K562 (cell line): ENCODE measurements around the gene CDCP1. TPM values are rescaled to one million over a fixed set of nuclear protein-coding genes. Genes with fewer than 3 reads are reported as not detected.

ENCODE experiments used
- BRCA1 ChIP-seq, 2 experiments: fragments of 450-650 bp in 1 of 2; sonication (generic) in 1 of 2; formaldehyde crosslinking in 1 of 2; IDR thresholded peaks; 2 replicates each; pipeline versions ENCODE4 v1.5.0 to v1.6.1; 2017 to 2020; ENCODE audit warnings: mild to moderate bottlenecking in 1 of 2, missing genetic modification reagents in 1 of 2
- CLOCK ChIP-seq: fragments of 250-450 bp; sonication (Bioruptor Pico); IDR thresholded peaks from 2 replicates; pipeline ENCODE4 v1.4.0; 2020; ENCODE audit warnings: mild to moderate bottlenecking, moderate library complexity, borderline replicate concordance
- GABPB2 ChIP-seq: fragments of 250-450 bp; sonication (Bioruptor Pico); conservative IDR thresholded peaks from 2 replicates; pipeline ENCODE4 v1.5.1; 2021; ENCODE audit warnings: mild to moderate bottlenecking
- MTA3 ChIP-seq: fragments of 450-650 bp; formaldehyde crosslinking; IDR thresholded peaks from 2 replicates; pipeline ENCODE4 v1.6.1; 2017; ENCODE audit warnings: mild to moderate bottlenecking, borderline replicate concordance
- REST ChIP-seq, 2 experiments: fragments of 450-650 bp; formaldehyde crosslinking in 1 of 2; IDR thresholded peaks; 2 replicates each; pipeline versions ENCODE4 v1.4.0 to v1.6.1; 2014 to 2020; ENCODE audit warnings: mild to moderate bottlenecking in 2 of 2, borderline replicate concordance in 1 of 2, low read depth in 1 of 2
- RFX1 ChIP-seq: fragments of 450-650 bp; IDR thresholded peaks from 2 replicates; pipeline ENCODE4 v1.6.1; 2016; ENCODE audit warnings: mild to moderate bottlenecking, moderate library complexity
- SIN3B ChIP-seq: fragments of 450-650 bp; IDR thresholded peaks from 2 replicates; pipeline ENCODE4 v1.6.1; 2017; ENCODE audit warnings: low read depth, mild to moderate bottlenecking, moderate library complexity
- ZNF551 ChIP-seq: fragments of 250-450 bp; sonication (Bioruptor Pico); IDR thresholded peaks from 2 replicates; pipeline ENCODE4 v1.5.0; 2021; ENCODE audit warnings: mild to moderate bottlenecking, moderate library complexity
- polyA plus RNA-seq, 8 experiments: library from polyadenylated mRNA; depleted of rRNA in 4 of 8; stranded (reverse) in 5 of 8; unstranded in 3 of 8; fragments of >200 nt; fragmentation: Nextera tagmentation in 2 of 8; fragmentation: Illumina TruSeq in 1 of 8; extraction: Ambion mirVana in 2 of 8; extraction: Trizol in 1 of 8; gene quantifications; 2 replicates each; pipeline versions ENCODE4 v1.2.1 to v1.2.3, GENCODE V29; 2011 to 2014; ENCODE audit warnings: inconsistent platforms in 1 of 8, missing spikeins in 1 of 8
- total RNA-seq, 7 experiments: library from RNA; depleted of rRNA in 6 of 7; stranded (reverse); fragments of >200 nt in 6 of 7; fragmentation: Illumina TruSeq in 2 of 7; extraction: Trizol in 2 of 7; gene quantifications; 2 replicates each; pipeline versions ENCODE4 v1.2.1 to v1.2.3, GENCODE V29; 2011 to 2021; ENCODE audit warnings: low replicate concordance in 1 of 7
- TF ChIP-seq, protein P1 (sequence below): fragments of 250-450 bp; sonication (Bioruptor Pico); IDR thresholded peaks from 2 replicates; pipeline ENCODE4 v1.4.0; 2020; ENCODE audit warnings: mild to moderate bottlenecking, moderate library complexity

Gene CDCP1
- total and polyA plus RNA-seq, 9 of the 15 experiments (the other 6 are each of a cell fraction or from before 2014, with no cell fraction given) = 3.9 to 16.4 (median 5.2) TPM

GRCh38 chr3:45092132-45093031 lies 53.8 kb downstream of the CDCP1 start (continued):
- TF ChIP-seq REST (IDR thresholded peaks at IDR 0.05; ENCODE audit: borderline replicate concordance) (peak; percentile 85), REST (CRISPR knock-in tag; IDR thresholded peaks at IDR 0.05; ENCODE audit: low read depth) (no peak), GABPB2 (CRISPR knock-in tag) (no peak), MTA3 (peak; percentile 73; the same call in 1 of the 2 replicates), RFX1 (peak; percentile 92), CLOCK (CRISPR knock-in tag) (no peak), BRCA1 (IDR thresholded peaks at IDR 0.05) (no peak), BRCA1 (CRISPR knock-in tag; IDR thresholded peaks at IDR 0.05) (no peak), ZNF551 (no peak), SIN3B (no peak)
- TF ChIP-seq, protein P1, sequence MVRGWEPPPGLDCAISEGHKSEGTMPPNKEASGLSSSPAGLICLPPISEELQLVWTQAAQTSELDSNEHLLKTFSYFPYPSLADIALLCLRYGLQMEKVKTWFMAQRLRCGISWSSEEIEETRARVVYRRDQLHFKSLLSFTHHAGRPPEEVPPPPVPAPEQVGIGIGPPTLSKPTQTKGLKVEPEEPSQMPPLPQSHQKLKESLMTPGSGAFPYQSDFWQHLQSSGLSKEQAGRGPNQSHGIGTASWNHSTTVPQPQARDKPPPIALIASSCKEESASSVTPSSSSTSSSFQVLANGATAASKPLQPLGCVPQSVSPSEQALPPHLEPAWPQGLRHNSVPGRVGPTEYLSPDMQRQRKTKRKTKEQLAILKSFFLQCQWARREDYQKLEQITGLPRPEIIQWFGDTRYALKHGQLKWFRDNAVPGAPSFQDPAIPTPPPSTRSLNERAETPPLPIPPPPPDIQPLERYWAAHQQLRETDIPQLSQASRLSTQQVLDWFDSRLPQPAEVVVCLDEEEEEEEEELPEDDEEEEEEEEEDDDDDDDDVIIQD (CRISPR knock-in tag) = no peak
